Measurements from ENCODE around the gene SPOCK2. TPM values are rescaled to one million over a fixed set of nuclear protein-coding genes. Genes with fewer than 3 reads are reported as not detected.

SPOCK2 gene
- total RNA-seq, 3 donors from 2014 or later, result 3.1 to 12.3 (median 7.4) TPM

GRCh38 chr10:72041491-72041890 is 46.9 kb downstream of the SPOCK2 start:
- DNase-seq (no peak), ATAC-seq (no peak)
- no peaks in the 10 kb centered on the region for H3K9me3 ChIP-seq
- H3K36me3 ChIP-seq (ENCODE audit: low read depth), result no peaks in the 10 kb centered on the region
- intact Hi-C loops (cut with DNase I, micrococcal nuclease), result no loop called here
- H3K4me1 ChIP-seq (ENCODE audit: low read depth), result no peaks in the 10 kb centered on the region
- no peak overlapping the region for H3K4me3 ChIP-seq
- no peak for TF ChIP-seq CTCF (IDR thresholded peaks at IDR 0.05)

GRCh38 chr10:72039377-72039776 is 49.0 kb downstream of the SPOCK2 start:
- no peak overlapping the region for H3K4me3 ChIP-seq
- intact Hi-C loops (cut with DNase I, micrococcal nuclease), result no loop called here
- ATAC-seq (no peak), DNase-seq (no peak)
- H3K4me1 ChIP-seq (ENCODE audit: low read depth), result no peaks in the 10 kb centered on the region
- H3K36me3 ChIP-seq (ENCODE audit: low read depth), result no peaks in the 10 kb centered on the region
- H3K9me3 ChIP-seq, result no peaks in the 10 kb centered on the region
- TF ChIP-seq CTCF (IDR thresholded peaks at IDR 0.05), result no peak

GRCh38 chr10:72038458-72039001 is 49.8 kb downstream of the SPOCK2 start:
- Histone ChIP-seq H3K4me1 (ENCODE audit: low read depth) (no peaks in the 10 kb centered on the region), H3K9me3 (no peaks in the 10 kb centered on the region), H3K4me3 (no peak overlapping the region), H3K36me3 (ENCODE audit: low read depth) (no peaks in the 10 kb centered on the region)
- TF ChIP-seq CTCF (IDR thresholded peaks at IDR 0.05), result no peak
- ATAC-seq, result peak; percentile 10
- intact Hi-C loops (cut with DNase I, micrococcal nuclease), result no loop called here
- no peak for DNase-seq

- H3K4me1 ChIP-seq (ENCODE audit: low read depth), result no peaks in the 10 kb centered on the region
- no peaks in the 10 kb centered on the region for H3K36me3 ChIP-seq (ENCODE audit: low read depth)
- no peak for DNase-seq
- no peak overlapping the region for H3K4me3 ChIP-seq
- peak; percentile 78 for ATAC-seq
- H3K9me3 ChIP-seq, result no peaks in the 10 kb centered on the region
- intact Hi-C loops (cut with DNase I, micrococcal nuclease), result no loop called here
- TF ChIP-seq CTCF (IDR thresholded peaks at IDR 0.05), result no peak
Measured at GRCh38 chr10:72037811-72038210, 50.5 kb downstream of the SPOCK2 start.

- Histone ChIP-seq H3K4me1 (ENCODE audit: low read depth) (no peaks in the 10 kb centered on the region), H3K36me3 (ENCODE audit: low read depth) (no peaks in the 10 kb centered on the region), H3K9me3 (no peaks in the 10 kb centered on the region), H3K4me3 (no peak overlapping the region)
- DNase-seq (no peak), ATAC-seq (peak; percentile 37)
- intact Hi-C loops (cut with DNase I, micrococcal nuclease), result no loop called here
- TF ChIP-seq CTCF (IDR thresholded peaks at IDR 0.05), result no peak
Measured at GRCh38 chr10:72037266-72037665, 51.1 kb downstream of the SPOCK2 start.
